ENCODE results near the gene PRMT7. TPM values are rescaled to one million over a fixed set of nuclear protein-coding genes. Genes with fewer than 3 reads are reported as not detected.

The PRMT7 gene
- total RNA-seq, 1 experiment from 2014 or later = 59.3 TPM

GRCh38 chr16:68281368-68282063, 29.3 kb upstream of the PRMT7 start:
- ChIA-PET CTCF (no interaction called here), POLR2A (no interaction called here)
- no peaks in the 10 kb centered on the region for H3K9me3 Mint-ChIP-seq
- no peaks in the 10 kb centered on the region for H3K4me1 Mint-ChIP-seq
- peaks cover 13% of the 10 kb centered on the region for H3K36me3 Mint-ChIP-seq
- DNase-seq (ENCODE audit: low spot score) (no peak), ATAC-seq (no peak)
- TF ChIP-seq PRDM15 (CRISPR knock-in tag; IDR thresholded peaks at IDR 0.05) (no peak), NFATC4 (CRISPR knock-in tag; IDR thresholded peaks at IDR 0.05) (no peak), ZNF416 (CRISPR knock-in tag; IDR thresholded peaks at IDR 0.05) (no peak), ATF6 (CRISPR knock-in tag; IDR thresholded peaks at IDR 0.05) (no peak), GABPB1 (CRISPR knock-in tag; IDR thresholded peaks at IDR 0.05) (peak; percentile 70), ZSCAN18 (CRISPR knock-in tag; IDR thresholded peaks at IDR 0.05) (no peak), AR (CRISPR knock-in tag; IDR thresholded peaks at IDR 0.05) (no peak), FOXJ3 (CRISPR knock-in tag; IDR thresholded peaks at IDR 0.05; ENCODE audit: borderline replicate concordance) (no peak), USF2 (CRISPR knock-in tag; IDR thresholded peaks at IDR 0.05) (no peak)
- H3K4me3 Mint-ChIP-seq = no peak overlapping the region
- H3K27me3 Mint-ChIP-seq (ENCODE audit: low read depth) = no peaks in the 10 kb centered on the region
- H3K27ac Mint-ChIP-seq = no peak overlapping the region

GRCh38 chr16:68282064-68282452, 28.8 kb upstream of the PRMT7 start:
- no peak for TF ChIP-seq MLX (CRISPR knock-in tag; IDR thresholded peaks at IDR 0.05)
- TF ChIP-seq CREB1 (CRISPR knock-in tag; IDR thresholded peaks at IDR 0.05) = no peak
- no peak for TF ChIP-seq ATF1 (CRISPR knock-in tag; IDR thresholded peaks at IDR 0.05)
- TF ChIP-seq ZBTB43 (CRISPR knock-in tag; IDR thresholded peaks at IDR 0.05) = no peak
- TF ChIP-seq ETV6 (CRISPR knock-in tag; IDR thresholded peaks at IDR 0.05) = no peak
- no peak for TF ChIP-seq E2F4 (CRISPR knock-in tag; IDR thresholded peaks at IDR 0.05; ENCODE audit: borderline replicate concordance, low read depth)
- TF ChIP-seq STAT6 (CRISPR knock-in tag; conservative IDR thresholded peaks at IDR 0.05; ENCODE audit: low read depth) = no peak
- Mint-ChIP-seq H3K36me3 (peaks cover 15% of the 10 kb centered on the region), H3K9me3 (no peaks in the 10 kb centered on the region), H3K4me1 (no peaks in the 10 kb centered on the region), H3K27ac (no peak overlapping the region), H3K4me3 (no peak overlapping the region), H3K27me3 (ENCODE audit: low read depth) (no peaks in the 10 kb centered on the region)
- DNase-seq (ENCODE audit: low spot score) (no peak), ATAC-seq (no peak)
- ChIA-PET CTCF (no interaction called here), POLR2A (no interaction called here)
